HAP-1 (cell line): Measurements from ENCODE around the gene ADAD2.

ENCODE experiments used
- DNase-seq, 2 experiments: peaks; one replicate each; pipeline ENCODE4 v3.0.0-alpha.2; 2016 to 2020; ENCODE audit warnings: low spot score in 2 of 2
- H3K27me3 ChIP-seq: fragments of 250-450 bp; sonication (Bioruptor Pico); 2 replicates; pipeline ENCODE4 v1.5.1; 2020; ENCODE audit warnings: low read depth, mild to moderate bottlenecking, moderate library complexity
- H3K36me3 ChIP-seq: fragments of 250-450 bp; sonication (Bioruptor Pico); replicated peaks from 2 replicates; pipeline ENCODE4 v1.5.1; 2020; ENCODE audit warnings: mild to moderate bottlenecking
- H3K4me1 ChIP-seq: fragments of 250-450 bp; sonication (Bioruptor Pico); 2 replicates; pipeline ENCODE4 v1.5.1; 2020; ENCODE audit warnings: mild to moderate bottlenecking
- H3K4me3 ChIP-seq: fragments of 250-450 bp; sonication (Bioruptor Pico); 2 replicates; pipeline ENCODE4 v1.5.1; 2020; ENCODE audit warnings: mild to moderate bottlenecking, moderate library complexity
- H3K9me3 ChIP-seq: fragments of 250-450 bp; sonication (Bioruptor Pico); 2 replicates; pipeline ENCODE4 v1.5.1; 2020; ENCODE audit warnings: mild to moderate bottlenecking, moderate library complexity
- in situ Hi-C: fragments of 300-500 bp; cut with MboI; formaldehyde crosslinking; loops from 3 replicates; pipeline ENCODE4 v1.14.3; 2020; ENCODE audit warnings: low sequenced_read_pairs, inconsistent platforms, mixed read lengths

The ADAD2 gene

GRCh38 chr16:84243732-84244131 is 52.8 kb downstream of the ADAD2 start:
- no peak for DNase-seq
- in situ Hi-C loops, result no loop called here
- Histone ChIP-seq H3K9me3 (no peaks in the 10 kb centered on the region), H3K27me3 (peaks cover 11% of the 10 kb centered on the region), H3K36me3 (no peaks in the 10 kb centered on the region), H3K4me1 (no peaks in the 10 kb centered on the region), H3K4me3 (no peak overlapping the region)

- H3K4me3 ChIP-seq, result no peak overlapping the region
- no peaks in the 10 kb centered on the region for H3K36me3 ChIP-seq
- peaks cover 8% of the 10 kb centered on the region; the same call in 1 of the 2 replicates for H3K27me3 ChIP-seq
- in situ Hi-C loops, result no loop called here
- H3K9me3 ChIP-seq, result no peaks in the 10 kb centered on the region
- DNase-seq, result no peak
- H3K4me1 ChIP-seq, result no peaks in the 10 kb centered on the region
Observed at GRCh38 chr16:84244728-84245127, 53.8 kb downstream of the ADAD2 start.

- no peak for DNase-seq
- H3K27me3 ChIP-seq, result no peaks in the 10 kb centered on the region
- H3K4me1 ChIP-seq, result no peaks in the 10 kb centered on the region
- H3K9me3 ChIP-seq, result no peaks in the 10 kb centered on the region
- H3K36me3 ChIP-seq, result no peaks in the 10 kb centered on the region
- no peak overlapping the region for H3K4me3 ChIP-seq
- in situ Hi-C loops, result no loop called here
Observed at GRCh38 chr16:84245956-84246678, 55.2 kb downstream of the ADAD2 start.

GRCh38 chr16:84246679-84247077 is 55.7 kb downstream of the ADAD2 start:
- Histone ChIP-seq H3K27me3 (no peaks in the 10 kb centered on the region), H3K4me1 (no peaks in the 10 kb centered on the region), H3K36me3 (no peaks in the 10 kb centered on the region), H3K9me3 (no peaks in the 10 kb centered on the region), H3K4me3 (no peak overlapping the region)
- no peak for DNase-seq
- in situ Hi-C loops, result no loop called here
